Measurements from ENCODE around the gene HLA-E. TPM values are rescaled to one million over a fixed set of nuclear protein-coding genes. Genes with fewer than 3 reads are reported as not detected.

HLA-E gene
- polyA plus RNA-seq, 1 experiment = 293 TPM

GRCh38 chr6:30500421-30501355 is 11.4 kb downstream of the HLA-E start:
- ChIA-PET POLR2A (no interaction called here), CTCF (interaction anchor here (0.5 to 1.7 kb wide), 9 partner anchors 8 to 151 kb away, joined by 3 to 11 read pairs (median 3); no protein-coding TSS in a partner anchor)
- no peak for DNase-seq (ENCODE audit: low read depth)
- no peaks in the 10 kb centered on the region for H3K27me3 ChIP-seq (ENCODE audit: control insufficient read depth, insufficient read depth, low read length)
- TF ChIP-seq, protein P1, sequence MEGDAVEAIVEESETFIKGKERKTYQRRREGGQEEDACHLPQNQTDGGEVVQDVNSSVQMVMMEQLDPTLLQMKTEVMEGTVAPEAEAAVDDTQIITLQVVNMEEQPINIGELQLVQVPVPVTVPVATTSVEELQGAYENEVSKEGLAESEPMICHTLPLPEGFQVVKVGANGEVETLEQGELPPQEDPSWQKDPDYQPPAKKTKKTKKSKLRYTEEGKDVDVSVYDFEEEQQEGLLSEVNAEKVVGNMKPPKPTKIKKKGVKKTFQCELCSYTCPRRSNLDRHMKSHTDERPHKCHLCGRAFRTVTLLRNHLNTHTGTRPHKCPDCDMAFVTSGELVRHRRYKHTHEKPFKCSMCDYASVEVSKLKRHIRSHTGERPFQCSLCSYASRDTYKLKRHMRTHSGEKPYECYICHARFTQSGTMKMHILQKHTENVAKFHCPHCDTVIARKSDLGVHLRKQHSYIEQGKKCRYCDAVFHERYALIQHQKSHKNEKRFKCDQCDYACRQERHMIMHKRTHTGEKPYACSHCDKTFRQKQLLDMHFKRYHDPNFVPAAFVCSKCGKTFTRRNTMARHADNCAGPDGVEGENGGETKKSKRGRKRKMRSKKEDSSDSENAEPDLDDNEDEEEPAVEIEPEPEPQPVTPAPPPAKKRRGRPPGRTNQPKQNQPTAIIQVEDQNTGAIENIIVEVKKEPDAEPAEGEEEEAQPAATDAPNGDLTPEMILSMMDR (IDR thresholded peaks at IDR 0.05; ENCODE audit: insufficient read depth, low read depth, low read length) = no peak
- H3K4me3 ChIP-seq (ENCODE audit: low read depth, low read length) = no peak overlapping the region
- H3K36me3 ChIP-seq (ENCODE audit: control insufficient read depth, insufficient read depth, low read length) = no peaks in the 10 kb centered on the region

DNA sequence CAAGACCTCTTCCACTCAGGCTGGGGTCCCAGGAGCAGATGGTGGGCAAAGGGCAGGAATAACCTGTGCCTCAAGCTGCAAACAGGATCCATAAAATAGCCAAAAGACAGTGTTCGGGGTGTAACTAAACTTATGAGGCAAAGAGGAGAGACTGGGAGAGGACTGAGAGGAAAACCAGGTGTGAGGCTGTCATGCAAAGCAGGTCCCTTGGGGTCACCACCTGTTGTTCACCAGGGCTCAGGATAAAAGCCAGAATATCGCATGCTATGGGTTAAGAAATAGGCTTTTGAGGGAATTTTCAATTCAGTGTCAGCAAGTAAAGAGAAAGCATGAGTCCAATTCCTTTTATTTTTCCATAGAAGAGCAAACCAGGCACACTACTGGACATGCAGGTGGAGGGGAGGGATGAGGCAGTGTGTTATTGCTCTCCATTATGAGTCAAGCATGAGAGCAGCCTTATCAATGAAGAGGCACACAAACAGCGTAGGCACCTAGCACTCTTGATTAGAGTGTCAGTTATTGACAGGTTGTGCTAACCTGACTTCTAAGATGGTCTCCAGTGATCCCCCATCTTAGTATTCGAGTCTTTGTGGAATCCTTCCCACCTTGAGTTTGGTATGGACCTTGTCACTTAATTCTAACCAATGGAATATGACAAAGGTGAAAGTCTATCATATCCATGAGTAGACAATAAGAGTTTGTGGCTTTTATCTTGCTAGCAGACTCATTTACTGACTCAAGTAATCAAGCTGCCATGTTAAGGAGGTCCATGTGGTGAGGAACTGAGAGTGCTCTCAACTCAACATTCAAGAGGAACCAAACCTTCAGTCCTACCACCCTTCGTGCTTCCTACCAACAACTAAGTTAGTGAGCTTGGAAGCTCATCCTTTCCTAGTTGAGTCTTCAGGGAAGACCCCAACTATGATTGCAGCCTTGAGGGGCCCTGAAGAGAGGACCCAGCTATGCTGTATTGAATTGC is 18.8 kb downstream of the HLA-E start:
- ChIA-PET CTCF (interaction anchor here (0.7 to 2.5 kb wide), 4 partner anchors 8 to 24 kb away, joined by 3 to 7 read pairs (median 4); no protein-coding TSS in a partner anchor), POLR2A (no interaction called here)
- H3K4me3 ChIP-seq (ENCODE audit: low read depth, low read length) = no peak overlapping the region
- no peaks in the 10 kb centered on the region for H3K36me3 ChIP-seq (ENCODE audit: control insufficient read depth, insufficient read depth, low read length)
- DNase-seq (ENCODE audit: low read depth) = no peak
- TF ChIP-seq, protein P1 (IDR thresholded peaks at IDR 0.05; ENCODE audit: insufficient read depth, low read depth, low read length) = no peak
- no peaks in the 10 kb centered on the region for H3K27me3 ChIP-seq (ENCODE audit: control insufficient read depth, insufficient read depth, low read length)

DNA sequence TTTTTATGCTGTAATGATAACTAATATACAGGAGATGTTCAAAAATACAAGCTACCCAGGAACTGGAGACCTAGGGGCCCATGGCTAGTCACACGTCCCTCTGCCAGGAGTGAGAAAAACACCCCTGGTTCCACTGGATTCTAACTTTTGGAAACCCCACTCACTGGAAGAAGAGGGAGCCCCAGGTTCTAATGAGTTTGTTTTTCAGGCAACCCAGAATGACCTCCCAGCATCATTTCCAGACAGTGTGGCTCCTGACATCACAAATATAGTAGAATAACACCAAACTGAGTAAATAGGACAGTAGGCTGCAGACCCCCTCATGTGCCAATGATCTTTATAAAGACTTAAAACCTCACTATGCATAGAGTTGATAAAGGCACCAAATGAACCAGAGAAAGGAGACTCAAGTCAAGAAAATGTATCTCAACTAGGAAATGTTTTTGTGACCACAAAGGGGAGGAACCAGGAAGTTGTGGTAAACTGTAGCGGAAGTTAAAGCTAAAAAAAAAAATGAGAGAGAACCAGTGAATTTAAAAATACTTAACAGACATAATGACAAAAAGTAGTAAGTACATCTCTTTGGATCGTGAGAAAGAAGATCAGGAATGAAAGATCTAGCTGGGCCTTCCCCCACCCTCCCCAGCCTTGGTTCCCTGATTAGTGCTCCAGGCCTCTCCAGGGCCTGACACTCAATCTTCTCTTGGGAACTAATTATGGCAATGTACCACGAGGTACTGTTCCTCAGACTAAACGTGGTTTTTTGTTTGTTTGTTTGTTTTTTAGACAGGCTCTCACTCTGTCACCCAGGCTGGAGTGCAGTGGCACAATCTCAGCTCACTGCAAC is 19.8 kb downstream of the HLA-E start:
- Histone ChIP-seq H3K4me3 (ENCODE audit: low read depth, low read length) (no peak overlapping the region), H3K36me3 (ENCODE audit: control insufficient read depth, insufficient read depth, low read length) (no peaks in the 10 kb centered on the region), H3K27me3 (ENCODE audit: control insufficient read depth, insufficient read depth, low read length) (no peaks in the 10 kb centered on the region)
- ChIA-PET POLR2A (no interaction called here), CTCF (interaction anchor here (0.6 to 2.5 kb wide), 4 partner anchors 9 to 16 kb away, joined by 3 to 7 read pairs (median 4); no protein-coding TSS in a partner anchor)
- TF ChIP-seq, protein P1 (IDR thresholded peaks at IDR 0.05; ENCODE audit: insufficient read depth, low read depth, low read length) = no peak
- DNase-seq (ENCODE audit: low read depth) = no peak

- ChIA-PET CTCF (interaction anchor here (1.5 to 2.5 kb wide), 3 partner anchors 9 to 31 kb away, joined by 3 to 8 read pairs (median 7); no protein-coding TSS in a partner anchor), POLR2A (no interaction called here)
Observed at GRCh38 chr6:30510419-30511168, 21.3 kb downstream of the HLA-E start.

More at GRCh38 chr6:30510419-30511168, 21.3 kb downstream of the HLA-E start:
- no peak overlapping the region for H3K4me3 ChIP-seq (ENCODE audit: low read depth, low read length)
- TF ChIP-seq, protein P1 (IDR thresholded peaks at IDR 0.05; ENCODE audit: insufficient read depth, low read depth, low read length) = no peak
- no peaks in the 10 kb centered on the region for H3K36me3 ChIP-seq (ENCODE audit: control insufficient read depth, insufficient read depth, low read length)
- no peak for DNase-seq (ENCODE audit: low read depth)
- H3K27me3 ChIP-seq (ENCODE audit: control insufficient read depth, insufficient read depth, low read length) = no peaks in the 10 kb centered on the region
